PC-3 (cell line): Measurements from ENCODE around the gene URB1. TPM values are rescaled to one million over a fixed set of nuclear protein-coding genes. Genes with fewer than 3 reads are reported as not detected.

Experiments used
- ATAC-seq: fragments of 200-7000 bp; cut with Tn5 transposase; 2 replicates; pipeline ENCODE4 v1.9.1; 2020; ENCODE audit warnings: mild to moderate bottlenecking, moderate library complexity
- BruUV-seq: library from RNA; stranded (reverse); fragments of 400-500 nt; replicated peaks from 2 replicates; lab custom pipeline; 2021; lab: Mats Ljungman, UMichigan
- CTCF ChIA-PET: fragments of 300-600 bp; sonication (Branson Sonifier 250); formaldehyde crosslinking; loops from one replicate; lab custom pipeline; 2022; ENCODE audit warnings: antibody characterized with exemption; lab: Charles Lee
- POLR2A ChIA-PET: fragments of 300-600 bp; sonication (Branson Sonifier 250); formaldehyde crosslinking; loops from one replicate; lab custom pipeline; 2022; ENCODE audit warnings: antibody characterized with exemption; ENCODE audit not compliant: unreplicated experiment; lab: Charles Lee
- DNase-seq: peaks from one replicate; pipeline ENCODE4 v3.0.0-alpha.2; 2015
- H2AFZ ChIP-seq: fragments of 300-600 bp; sonication (generic); 2 replicates; pipeline ENCODE4 v1.6.0; 2016; ENCODE audit warnings: antibody characterized with exemption, low read length
- H3F3A ChIP-seq: fragments of 300-600 bp; sonication (generic); one replicate; pipeline ENCODE4 v1.6.0; 2017; ENCODE audit warnings: antibody characterized with exemption, low read length, control low read depth, mild to moderate bottlenecking; ENCODE audit not compliant: unreplicated experiment
- H3K27ac ChIP-seq: fragments of 300-600 bp; sonication (generic); 2 replicates; pipeline ENCODE4 v1.5.1; 2016; ENCODE audit warnings: mild to moderate bottlenecking, low read length
- H3K27me3 ChIP-seq: fragments of 300-600 bp; sonication (generic); 2 replicates; pipeline ENCODE4 v1.6.1; 2016; ENCODE audit warnings: low read length, mixed read lengths
- H3K36me3 ChIP-seq: fragments of 300-600 bp; sonication (generic); 2 replicates; pipeline ENCODE4 v1.6.1; 2016; ENCODE audit warnings: low read depth, mixed run types, low read length, mixed read lengths
- H3K4me1 ChIP-seq: fragments of 300-600 bp; sonication (generic); 2 replicates; pipeline ENCODE4 v1.5.1; 2016; ENCODE audit warnings: low read length; ENCODE audit not compliant: insufficient read depth
- H3K4me2 ChIP-seq: fragments of 300-600 bp; sonication (generic); 2 replicates; pipeline ENCODE4 v1.6.0; 2016; ENCODE audit warnings: low read length
- H3K4me3 ChIP-seq: fragments of 300-600 bp; sonication (generic); 2 replicates; pipeline ENCODE4 v1.5.1; 2016; ENCODE audit warnings: mild to moderate bottlenecking, low read length, mixed read lengths
- H3K79me2 ChIP-seq: fragments of 300-600 bp; sonication (generic); 2 replicates; pipeline ENCODE4 v1.6.1; 2017; ENCODE audit warnings: low read length, mixed read lengths
- H3K9ac ChIP-seq: fragments of 300-600 bp; sonication (generic); 2 replicates; pipeline ENCODE4 v1.6.0; 2016; ENCODE audit warnings: mild to moderate bottlenecking, low read length
- H3K9me2 ChIP-seq: fragments of 300-600 bp; sonication (generic); replicated peaks from 2 replicates; pipeline ENCODE4 v1.6.1; 2016; ENCODE audit warnings: mixed run types, low read length, mixed read lengths
- H3K9me3 ChIP-seq: fragments of 300-600 bp; sonication (generic); 2 replicates; pipeline ENCODE4 v1.6.1; 2016; ENCODE audit warnings: low read length, mixed read lengths
- H4K20me1 ChIP-seq: fragments of 300-600 bp; sonication (generic); 2 replicates; pipeline ENCODE4 v1.6.1; 2016; ENCODE audit warnings: low read length, mixed read lengths
- EZH2 ChIP-seq: fragments of 300-600 bp; sonication (generic); IDR thresholded peaks from one replicate; pipeline ENCODE4 v1.6.1; 2017; ENCODE audit warnings: antibody characterized with exemption, mild to moderate bottlenecking, low read length; ENCODE audit not compliant: unreplicated experiment
- EZH2phosphoT487 ChIP-seq: fragments of 300-600 bp; sonication (generic); IDR thresholded peaks from 2 replicates; pipeline ENCODE4 v1.6.1; 2018; ENCODE audit warnings: mild to moderate bottlenecking, antibody characterized with exemption, low read length, borderline replicate concordance
- intact Hi-C: fragments of 100-400 bp; cut with micrococcal nuclease; formaldehyde crosslinking; loops from 2 replicates; pipeline ENCODE4 v1.9.0; 2023
- total RNA-seq: library from RNA; depleted of rRNA; stranded (reverse); fragments of >200 nt; gene quantifications from 2 replicates; pipeline ENCODE4 v1.2.3, GENCODE V29; 2014
- TF ChIP-seq, protein P1 (sequence below): fragments of 300-600 bp; sonication (generic); conservative IDR thresholded peaks from 2 replicates; pipeline ENCODE4 v1.5.1; 2017; ENCODE audit warnings: antibody characterized with exemption, low read depth, mild to moderate bottlenecking, low read length

Gene URB1
- total RNA-seq, 1 experiment from 2014 or later, result 27.8 TPM

DNA sequence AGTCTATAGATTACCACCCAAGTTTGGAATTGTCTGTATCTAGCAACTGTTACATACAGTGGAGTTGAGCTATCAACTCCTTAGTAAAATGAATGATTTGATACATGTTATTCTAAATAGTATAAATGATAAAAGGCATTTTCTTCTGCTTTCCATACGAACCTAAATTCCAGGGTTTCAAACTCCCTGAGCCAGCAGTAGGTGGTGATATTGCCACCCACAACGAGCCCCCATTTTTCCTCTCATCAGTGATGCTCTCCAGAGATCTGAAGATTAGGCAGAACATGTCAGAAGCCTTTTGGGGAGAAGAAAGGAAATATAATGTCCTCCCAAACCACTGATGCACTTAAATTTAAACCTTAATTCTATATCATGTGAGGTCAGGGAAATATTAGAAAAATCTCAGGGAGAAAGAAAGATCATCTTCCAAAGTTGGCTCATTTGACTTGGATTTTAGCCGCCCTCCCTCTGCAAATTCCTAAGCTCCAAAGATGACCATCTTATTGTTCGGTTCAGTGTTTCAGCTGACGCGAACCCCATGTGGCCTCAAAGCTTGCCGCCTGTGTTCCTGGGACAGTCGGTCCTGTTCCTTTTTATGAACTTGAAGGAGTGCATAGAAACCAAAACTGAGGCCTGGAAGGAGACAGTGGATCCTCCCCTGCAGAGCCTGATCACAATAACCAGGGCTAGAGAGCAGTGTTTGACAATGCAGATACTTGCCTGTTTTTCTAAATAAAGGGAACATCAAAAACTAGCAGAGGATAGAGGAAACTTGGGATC lies 22.0 kb upstream of the URB1 start:
- intact Hi-C loops, result loop anchor here (1.0 to 10.0 kb wide), 6 partner anchors 63 to 360 kb away; partner anchors contain the start of gene PAXBP1
- Histone ChIP-seq H3K4me1 (peaks cover 28% of the 10 kb centered on the region), H4K20me1 (no peaks in the 10 kb centered on the region), H3F3A (peaks cover 7% of the 10 kb centered on the region), H3K9ac (no peak overlapping the region; the same call in 1 of the 2 replicates), H3K36me3 (no peaks in the 10 kb centered on the region), H3K27ac (peak overlapping the region; percentile 65), H3K4me3 (peak overlapping the region; percentile 90), H3K9me3 (no peaks in the 10 kb centered on the region), H3K4me2 (peak overlapping the region; percentile 99), H3K79me2 (peaks cover 55% of the 10 kb centered on the region), H3K9me2 (no peaks in the 10 kb centered on the region), H3K27me3 (no peaks in the 10 kb centered on the region), H2AFZ (no peak overlapping the region)
- BruUV-seq, result no TSS peak
- ChIA-PET CTCF (interaction anchor here (0.8 to 2.2 kb wide), 3 partner anchors 61 to 186 kb away, joined by 3 to 24 read pairs (median 4); no protein-coding TSS in a partner anchor), POLR2A (interaction anchor here (0.7 kb wide), 1 partner anchor 174 kb away, joined by 5 read pairs; no protein-coding TSS in a partner anchor)
- TF ChIP-seq EZH2, result no peak
- TF ChIP-seq, protein P1, sequence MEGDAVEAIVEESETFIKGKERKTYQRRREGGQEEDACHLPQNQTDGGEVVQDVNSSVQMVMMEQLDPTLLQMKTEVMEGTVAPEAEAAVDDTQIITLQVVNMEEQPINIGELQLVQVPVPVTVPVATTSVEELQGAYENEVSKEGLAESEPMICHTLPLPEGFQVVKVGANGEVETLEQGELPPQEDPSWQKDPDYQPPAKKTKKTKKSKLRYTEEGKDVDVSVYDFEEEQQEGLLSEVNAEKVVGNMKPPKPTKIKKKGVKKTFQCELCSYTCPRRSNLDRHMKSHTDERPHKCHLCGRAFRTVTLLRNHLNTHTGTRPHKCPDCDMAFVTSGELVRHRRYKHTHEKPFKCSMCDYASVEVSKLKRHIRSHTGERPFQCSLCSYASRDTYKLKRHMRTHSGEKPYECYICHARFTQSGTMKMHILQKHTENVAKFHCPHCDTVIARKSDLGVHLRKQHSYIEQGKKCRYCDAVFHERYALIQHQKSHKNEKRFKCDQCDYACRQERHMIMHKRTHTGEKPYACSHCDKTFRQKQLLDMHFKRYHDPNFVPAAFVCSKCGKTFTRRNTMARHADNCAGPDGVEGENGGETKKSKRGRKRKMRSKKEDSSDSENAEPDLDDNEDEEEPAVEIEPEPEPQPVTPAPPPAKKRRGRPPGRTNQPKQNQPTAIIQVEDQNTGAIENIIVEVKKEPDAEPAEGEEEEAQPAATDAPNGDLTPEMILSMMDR, result peak; percentile 76
- TF ChIP-seq EZH2phosphoT487, result no peak
- DNase-seq (peak; percentile 61), ATAC-seq (no peak)

DNA sequence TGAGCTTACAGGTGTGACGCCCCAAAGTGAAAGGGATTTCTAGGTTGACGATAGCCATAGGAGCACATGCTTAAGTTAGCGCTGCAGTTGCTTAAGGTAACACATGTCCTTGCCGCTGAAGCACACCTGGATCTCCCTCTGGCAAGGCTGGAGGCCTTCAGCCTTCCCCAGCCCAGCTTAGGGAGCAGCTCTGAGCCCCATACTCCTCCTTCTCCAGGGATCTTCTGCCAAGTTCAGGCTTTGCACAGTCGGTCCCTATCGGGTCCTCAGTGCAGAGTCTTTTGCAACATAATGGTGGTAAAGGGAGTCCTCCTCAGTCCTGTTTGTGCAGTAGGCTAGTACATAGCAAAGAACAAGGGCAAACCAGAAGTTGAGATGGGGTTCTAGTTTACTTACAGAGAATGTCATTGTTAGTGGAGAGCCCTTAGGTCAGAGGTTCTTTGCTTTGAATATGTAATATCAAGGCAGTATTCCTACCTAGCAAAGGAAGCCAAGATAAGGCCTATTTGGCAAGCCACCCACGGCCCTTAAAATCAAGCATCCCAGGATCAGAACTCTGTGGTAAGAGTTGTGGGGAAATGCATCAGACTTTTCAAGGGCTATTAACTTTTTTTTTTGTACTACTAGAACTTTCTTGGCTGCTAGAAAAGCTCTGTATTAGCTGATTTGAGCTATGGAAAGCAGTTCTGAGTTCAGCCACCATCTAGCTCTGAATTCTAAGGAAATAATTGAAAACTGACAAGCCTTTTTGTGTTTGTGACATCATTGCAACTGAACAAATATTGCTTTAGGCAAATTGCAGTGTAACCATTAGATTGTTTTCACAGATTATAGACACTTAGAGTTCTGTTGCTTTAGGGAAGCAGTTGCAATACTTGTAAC lies 21.1 kb upstream of the URB1 start:
- CTCF ChIA-PET, result interaction anchor here (0.6 to 2.2 kb wide), 3 partner anchors 81 to 187 kb away, joined by 3 to 24 read pairs (median 3); no protein-coding TSS in a partner anchor
- intact Hi-C loops, result loop anchor here (1.0 to 10.0 kb wide), 6 partner anchors 63 to 361 kb away; partner anchors contain the start of gene PAXBP1
- peak; percentile 8 for ATAC-seq

More for the DNA sequence above, 21.1 kb upstream of the URB1 start:
- H3F3A ChIP-seq, result peaks cover 7% of the 10 kb centered on the region
- no TSS peak for BruUV-seq
- no peaks in the 10 kb centered on the region for H4K20me1 ChIP-seq
- peak; percentile 46 for DNase-seq
- H3K9ac ChIP-seq, result peak overlapping the region; percentile 89
- H3K79me2 ChIP-seq, result peaks cover 55% of the 10 kb centered on the region
- H3K4me2 ChIP-seq, result peak overlapping the region; percentile 99
- peak overlapping the region; percentile 92 for H2AFZ ChIP-seq
- peak overlapping the region; percentile 90 for H3K4me3 ChIP-seq
- no peak for TF ChIP-seq EZH2phosphoT487
- TF ChIP-seq, protein P1, result no peak
- no peak for TF ChIP-seq EZH2
- no peaks in the 10 kb centered on the region for H3K9me3 ChIP-seq
- no peaks in the 10 kb centered on the region for H3K27me3 ChIP-seq
- POLR2A ChIA-PET, result interaction anchor here (0.6 kb wide), 1 partner anchor 132 kb away, joined by 3 read pairs; no protein-coding TSS in a partner anchor
- H3K27ac ChIP-seq, result peak overlapping the region; percentile 65
- H3K4me1 ChIP-seq, result peaks cover 28% of the 10 kb centered on the region
- H3K9me2 ChIP-seq, result no peaks in the 10 kb centered on the region
- no peaks in the 10 kb centered on the region for H3K36me3 ChIP-seq
